A549 (cell line): ENCODE results near the gene FAM98C. TPM values are rescaled to one million over a fixed set of nuclear protein-coding genes. Genes with fewer than 3 reads are reported as not detected.

Experiments
- ATAC-seq, 2 experiments: fragments of 200-7000 bp in 1 of 2; fragments of >200 bp in 1 of 2; cut with Nextera tagmentation in 1 of 2; cut with Tn5 transposase in 1 of 2; 3 replicates each; pipeline versions ENCODE4 v1.8.0 to v1.9.1; 2018 to 2020; ENCODE audit warnings: mild to moderate bottlenecking in 1 of 2, moderate library complexity in 1 of 2
- CTCF ChIA-PET: fragments of 300-600 bp; sonication (Branson Sonifier 250); formaldehyde crosslinking; extraction: SDS; loops from one replicate; lab custom pipeline; 2021; ENCODE audit warnings: antibody characterized with exemption, inconsistent platforms; lab: Yijun Ruan, JAX
- POLR2A ChIA-PET: fragments of 350-600 bp; formaldehyde crosslinking; extraction: SDS; loops from one replicate; lab custom pipeline; 2021; ENCODE audit warnings: antibody characterized with exemption, inconsistent platforms; lab: Yijun Ruan, JAX
- DNase-seq, 2 experiments: peaks; one replicate each; pipeline versions ENCODE4 v3.0.0 to v3.0.0-alpha.2; 2011 to 2016; ENCODE audit warnings: low read depth in 1 of 2, low spot score in 1 of 2
- FAIRE-seq: peaks from 2 replicates; lab custom pipeline; 2011; peaks lifted over from hg19 to GRCh38; lab: Jason Lieb, UNC
- H3K27ac ChIP-seq, 2 experiments: fragments of >200 bp; sonication (Bioruptor Twin); formaldehyde crosslinking; 3 replicates each; pipeline ENCODE4 v1.5.1; 2016 to 2017
- H3K4me1 ChIP-seq: fragments of >200 bp; sonication (Bioruptor Twin); formaldehyde crosslinking; 3 replicates; pipeline ENCODE4 v1.6.1; 2016
- H3K4me2 ChIP-seq: fragments of >200 bp; sonication (Bioruptor Twin); formaldehyde crosslinking; 3 replicates; pipeline ENCODE4 v1.6.1; 2016
- H3K4me3 ChIP-seq: fragments of >200 bp; sonication (Bioruptor Twin); formaldehyde crosslinking; 3 replicates; pipeline ENCODE4 v1.5.1; 2016
- H3K9me3 ChIP-seq: fragments of >200 bp; sonication (Bioruptor Twin); formaldehyde crosslinking; 3 replicates; pipeline ENCODE4 v1.6.1; 2016
- CBX2 ChIP-seq: fragments of 200-600 bp; sonication (generic); IDR thresholded peaks from 2 replicates; pipeline ENCODE4 v1.6.1; 2016; ENCODE audit warnings: low read depth, mild to moderate bottlenecking, borderline replicate concordance
- CEBPB ChIP-seq, 2 experiments: fragments of >200 bp in 1 of 2; sonication (Bioruptor Twin) in 1 of 2; formaldehyde crosslinking in 1 of 2; IDR thresholded peaks; 2 replicates each; pipeline ENCODE4 v1.6.1; 2012 to 2016
- CHD4 ChIP-seq: fragments of 200-600 bp; sonication (generic); IDR thresholded peaks from 2 replicates; pipeline ENCODE4 v1.6.1; 2016; ENCODE audit warnings: antibody characterized with exemption, mild to moderate bottlenecking, borderline replicate concordance
- EHMT2 ChIP-seq: fragments of 200-600 bp; sonication (generic); IDR thresholded peaks from 2 replicates; pipeline ENCODE4 v1.6.1; 2016; ENCODE audit warnings: antibody characterized with exemption, low read depth, mild to moderate bottlenecking, moderate library complexity
- FOSB ChIP-seq: fragments of 250-450 bp; sonication (Bioruptor Pico); IDR thresholded peaks from 2 replicates; pipeline ENCODE4 v1.5.0; 2020; ENCODE audit warnings: mild to moderate bottlenecking, moderate library complexity
- FOSL2 ChIP-seq, 2 experiments: fragments of 450-650 bp in 1 of 2; fragments of >200 bp in 1 of 2; sonication (Bioruptor Twin) in 1 of 2; formaldehyde crosslinking; IDR thresholded peaks; 2 replicates each; pipeline versions ENCODE4 v1.5.0 to v1.6.1; 2016 to 2020; ENCODE audit warnings: mild to moderate bottlenecking in 1 of 2, moderate library complexity in 1 of 2
- HDAC2 ChIP-seq: fragments of 200-600 bp; sonication (generic); IDR thresholded peaks from 2 replicates; pipeline ENCODE4 v1.6.1; 2016
- HEYL ChIP-seq: fragments of 250-450 bp; sonication (Bioruptor Pico); IDR thresholded peaks from 2 replicates; pipeline ENCODE4 v1.8.0; 2021; ENCODE audit warnings: mild to moderate bottlenecking, moderate library complexity
- HOXB13 ChIP-seq: fragments of 250-450 bp; sonication (Bioruptor Pico); IDR thresholded peaks from 2 replicates; pipeline ENCODE4 v1.5.0; 2020; ENCODE audit warnings: low read depth, mild to moderate bottlenecking, moderate library complexity
- HOXB5 ChIP-seq: fragments of 250-450 bp; sonication (Bioruptor Pico); IDR thresholded peaks from 2 replicates; pipeline ENCODE4 v1.5.0; 2020; ENCODE audit warnings: mild to moderate bottlenecking, moderate library complexity
- JUN ChIP-seq, 2 experiments: fragments of >200 bp; sonication (Bioruptor Twin); formaldehyde crosslinking; IDR thresholded peaks; 2 replicates in 1 of 2; 3 replicates in 1 of 2; pipeline ENCODE4 v1.6.1; 2016 to 2017
- JUNB ChIP-seq: fragments of >200 bp; sonication (Bioruptor Twin); formaldehyde crosslinking; IDR thresholded peaks from 2 replicates; pipeline ENCODE4 v1.6.1; 2016
- KDM1A ChIP-seq: fragments of 200-600 bp; sonication (generic); IDR thresholded peaks from 2 replicates; pipeline ENCODE4 v1.6.1; 2016; ENCODE audit warnings: low read depth, mild to moderate bottlenecking
- MAFK ChIP-seq: fragments of 450-650 bp; IDR thresholded peaks from 2 replicates; pipeline ENCODE4 v1.6.1; 2014; ENCODE audit not compliant: partially characterized antibody
- NPAS2 ChIP-seq: fragments of 250-450 bp; sonication (Bioruptor Pico); IDR thresholded peaks from 2 replicates; pipeline ENCODE4 v1.8.0; 2022; ENCODE audit warnings: mild to moderate bottlenecking, moderate library complexity, borderline replicate concordance
- PHF8 ChIP-seq: fragments of 200-600 bp; sonication (generic); IDR thresholded peaks from 2 replicates; pipeline ENCODE4 v1.6.1; 2016; ENCODE audit warnings: low read depth, mild to moderate bottlenecking, antibody characterized with exemption, moderate library complexity, borderline replicate concordance
- POLR2A ChIP-seq: IDR thresholded peaks from 2 replicates; pipeline ENCODE4 v1.6.1; 2012; ENCODE audit warnings: mild to moderate bottlenecking, low read length
- POLR2AphosphoS2 ChIP-seq: conservative IDR thresholded peaks from 2 replicates; pipeline ENCODE4 v1.6.1; 2012; ENCODE audit warnings: low read length, improper control_type of control experiment, inconsistent platforms
- RAD21 ChIP-seq, 2 experiments: fragments of >200 bp in 1 of 2; sonication (Bioruptor Twin) in 1 of 2; formaldehyde crosslinking in 1 of 2; IDR thresholded peaks in 1 of 2; conservative IDR thresholded peaks in 1 of 2; 2 replicates in 1 of 2; 3 replicates in 1 of 2; pipeline ENCODE4 v1.6.1; 2012 to 2018; ENCODE audit warnings: inconsistent platforms in 1 of 2
- RARB ChIP-seq: fragments of 250-450 bp; sonication (Bioruptor Pico); IDR thresholded peaks from 2 replicates; pipeline ENCODE4 v1.8.0; 2021; ENCODE audit warnings: mild to moderate bottlenecking, moderate library complexity
- RCOR1 ChIP-seq: fragments of 150-350 bp; IDR thresholded peaks from 2 replicates; pipeline ENCODE4 v1.6.1; 2014; ENCODE audit warnings: antibody characterized with exemption, low read length, low read depth
- SMC3 ChIP-seq: fragments of >200 bp; sonication (Bioruptor Twin); formaldehyde crosslinking; IDR thresholded peaks from 3 replicates; pipeline ENCODE4 v1.6.1; 2018; ENCODE audit warnings: inconsistent platforms
- SREBF2 ChIP-seq: fragments of 450-650 bp; IDR thresholded peaks from 2 replicates; pipeline ENCODE4 v1.6.1; 2014; ENCODE audit warnings: mild to moderate bottlenecking, moderate library complexity
- TP53 ChIP-seq: fragments of 250-450 bp; sonication (Bioruptor Pico); IDR thresholded peaks from 2 replicates; pipeline ENCODE4 v1.5.0; 2021; ENCODE audit warnings: mild to moderate bottlenecking, moderate library complexity
- ZC3H11A ChIP-seq: fragments of 450-650 bp; IDR thresholded peaks from 2 replicates; pipeline ENCODE4 v1.6.1; 2014; ENCODE audit warnings: antibody characterized with exemption, mild to moderate bottlenecking
- ZFP36 ChIP-seq: fragments of 450-650 bp; IDR thresholded peaks from 2 replicates; pipeline ENCODE4 v1.6.1; 2014; ENCODE audit warnings: borderline replicate concordance; ENCODE audit not compliant: partially characterized antibody
- ZNF302 ChIP-seq: fragments of 250-450 bp; sonication (Bioruptor Pico); IDR thresholded peaks from 2 replicates; pipeline ENCODE4 v1.9.0; 2021; ENCODE audit warnings: inconsistent platforms, mild to moderate bottlenecking, moderate library complexity
- ZSCAN20 ChIP-seq: fragments of 250-450 bp; sonication (Bioruptor Pico); IDR thresholded peaks from 2 replicates; pipeline ENCODE4 v1.8.0; 2022; ENCODE audit warnings: mild to moderate bottlenecking, moderate library complexity
- WGBS: methylation state at CpG from one replicate; pipeline ENCODE4 v1.1.6; 2017; ENCODE audit errors: missing lambda C conversion rate; 5-methylcytosine and 5-hydroxymethylcytosine counted together
- polyA plus RNA-seq, 4 experiments: library from polyadenylated mRNA; depleted of rRNA in 3 of 4; stranded (reverse); fragments of >200 nt; fragmentation: RNase III in 1 of 4; extraction: RNeasy Plus Mini Kit Qiagen cat#74134 plus additional on column Dnase treatment in 1 of 4; gene quantifications; 2 replicates in 3 of 4; 3 replicates in 1 of 4; pipeline ENCODE4 v1.2.3, GENCODE V29; 2011 to 2017
- TF ChIP-seq, protein P1 (sequence below): fragments of >200 bp; sonication (Bioruptor Twin); formaldehyde crosslinking; IDR thresholded peaks from 2 replicates; pipeline ENCODE4 v1.6.1; 2016
- TF ChIP-seq, protein P2 (sequence below): fragments of >200 bp; sonication (Bioruptor Twin); formaldehyde crosslinking; IDR thresholded peaks from 3 replicates; pipeline ENCODE4 v1.6.1; 2016
- TF ChIP-seq, protein P3 (sequence below): IDR thresholded peaks from 2 replicates; pipeline ENCODE4 v1.6.1; 2012
- TF ChIP-seq, protein P4 (sequence below): fragments of 200-600 bp; sonication (generic); IDR thresholded peaks from 2 replicates; pipeline ENCODE4 v1.6.1; 2016; ENCODE audit warnings: antibody characterized with exemption, mild to moderate bottlenecking, moderate library complexity

Gene FAM98C
- polyA plus RNA-seq, 2 of the 4 experiments (the other 2 are of a cell fraction) = 12.8 to 20.4 TPM

DNA sequence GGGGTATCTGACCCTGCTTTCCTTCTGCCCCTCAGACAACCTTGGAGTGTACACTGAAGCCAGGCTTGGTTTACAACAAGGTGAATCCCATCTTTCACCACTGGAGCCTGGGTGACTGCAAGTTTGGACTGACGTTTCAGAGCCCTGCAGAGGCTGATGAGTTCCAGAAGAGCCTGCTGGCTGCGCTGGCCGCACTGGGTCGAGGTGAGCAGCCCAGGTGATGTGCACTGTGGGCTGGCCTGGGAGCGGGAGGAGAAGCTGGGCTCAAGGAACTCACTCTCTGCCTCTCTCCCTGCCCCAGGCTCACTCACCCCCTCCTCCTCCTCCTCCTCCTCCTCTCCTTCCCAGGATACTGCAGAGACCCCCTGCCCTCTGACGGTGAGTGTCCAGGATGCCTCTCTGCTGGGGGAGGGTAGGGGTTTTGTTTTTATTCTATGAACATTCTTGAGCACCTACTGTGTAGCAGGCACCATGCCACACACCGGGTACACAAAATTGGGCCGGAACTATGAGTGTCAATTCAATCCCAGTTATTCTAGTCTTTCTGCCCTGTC is 10.9 kb upstream of the FAM98C start:
- Histone ChIP-seq H3K4me3 (no peak overlapping the region), H3K9me3 (no peaks in the 10 kb centered on the region), H3K4me2 (peak overlapping the region; percentile 62)
- no peak for ATAC-seq
- CTCF ChIA-PET = interaction anchor here (0.8 to 12.4 kb wide), 5 partner anchors 8 to 148 kb away, joined by 4 to 254 read pairs (median 4); partner anchors contain the start of genes FAM98C and PSMD8
- TF ChIP-seq, protein P1, sequence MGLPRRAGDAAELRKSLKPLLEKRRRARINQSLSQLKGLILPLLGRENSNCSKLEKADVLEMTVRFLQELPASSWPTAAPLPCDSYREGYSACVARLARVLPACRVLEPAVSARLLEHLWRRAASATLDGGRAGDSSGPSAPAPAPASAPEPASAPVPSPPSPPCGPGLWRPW = no peak
- TF ChIP-seq NPAS2 (CRISPR knock-in tag) (no peak), FOSL2 (IDR thresholded peaks at IDR 0.05) (no peak), FOSL2 (CRISPR knock-in tag; IDR thresholded peaks at IDR 0.05) (no peak), PHF8 (no peak), CHD4 (no peak), HOXB13 (CRISPR knock-in tag) (no peak), ZFP36 (no peak), TP53 (CRISPR knock-in tag) (no peak), ZC3H11A (no peak), HEYL (CRISPR knock-in tag) (no peak), POLR2A (no peak), KDM1A (no peak), CEBPB (IDR thresholded peaks at IDR 0.05) (no peak), FOSB (CRISPR knock-in tag) (no peak)
- TF ChIP-seq, protein P2, sequence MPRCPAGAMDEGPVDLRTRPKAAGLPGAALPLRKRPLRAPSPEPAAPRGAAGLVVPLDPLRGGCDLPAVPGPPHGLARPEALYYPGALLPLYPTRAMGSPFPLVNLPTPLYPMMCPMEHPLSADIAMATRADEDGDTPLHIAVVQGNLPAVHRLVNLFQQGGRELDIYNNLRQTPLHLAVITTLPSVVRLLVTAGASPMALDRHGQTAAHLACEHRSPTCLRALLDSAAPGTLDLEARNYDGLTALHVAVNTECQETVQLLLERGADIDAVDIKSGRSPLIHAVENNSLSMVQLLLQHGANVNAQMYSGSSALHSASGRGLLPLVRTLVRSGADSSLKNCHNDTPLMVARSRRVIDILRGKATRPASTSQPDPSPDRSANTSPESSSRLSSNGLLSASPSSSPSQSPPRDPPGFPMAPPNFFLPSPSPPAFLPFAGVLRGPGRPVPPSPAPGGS = no peak
- TF ChIP-seq, all 56 proteins: peak for 0
- Histone ChIP-seq H3K4me1 (peaks cover 42% of the 10 kb centered on the region), H3K27ac (peak overlapping the region; percentile 26 to 74; a peak in 5 of 6 replicates)
- 80% methylated on average over 8 of the region's 8 CpGs for WGBS
- POLR2A ChIA-PET = no interaction called here
- DNase-seq (no peak), FAIRE-seq (no peak)

DNA sequence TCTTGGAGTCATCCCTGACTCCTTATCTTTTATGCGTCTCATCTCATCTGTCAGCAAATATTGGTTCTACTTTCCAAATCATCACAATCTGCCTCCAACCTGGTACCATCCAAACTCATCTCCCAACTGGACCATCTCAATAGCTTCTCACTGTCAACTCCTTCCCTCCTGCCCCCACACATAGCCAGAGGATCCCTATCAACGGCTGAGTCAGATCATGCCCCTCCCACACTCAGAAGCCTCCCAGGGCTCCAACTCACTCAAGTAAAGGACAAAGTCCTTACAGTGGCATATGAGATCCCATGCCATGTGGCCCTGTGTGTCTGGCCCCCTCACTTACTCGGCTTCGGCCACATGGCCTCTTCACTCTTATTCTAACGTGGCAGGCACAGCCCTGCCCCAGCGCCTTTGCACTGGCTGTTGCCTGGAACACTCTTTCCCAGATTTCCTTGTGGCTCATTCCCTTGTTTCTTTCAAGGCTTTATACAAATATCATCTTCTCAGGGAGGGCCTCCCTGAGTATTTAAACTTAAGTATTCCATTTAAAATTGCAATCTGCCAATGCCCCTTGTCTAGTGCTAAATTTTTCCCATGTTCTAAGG is 10.1 kb upstream of the FAM98C start:
- Histone ChIP-seq H3K4me3 (no peak overlapping the region), H3K4me2 (peak overlapping the region; percentile 62), H3K27ac (peak overlapping the region; percentile 61 to 74), H3K4me1 (peaks cover 36% of the 10 kb centered on the region), H3K9me3 (no peaks in the 10 kb centered on the region)
- DNase-seq = peak; percentile 66 to 79
- WGBS = 43% methylated on average over 6 of the region's 6 CpGs
- ChIA-PET POLR2A (interaction anchor here (1.8 kb wide), 1 partner anchor 19 kb away, joined by 6 read pairs; the partner anchor contains the start of gene PSMD8), CTCF (interaction anchor here (0.6 to 12.4 kb wide), 11 partner anchors 8 to 537 kb away, joined by 3 to 254 read pairs (median 4); partner anchors contain the start of genes FAM98C, MRPS12, PSMD8 and SARS2)
- peak; percentile 98 for FAIRE-seq
- peak; percentile 7 to 17; a peak in 3 of 6 replicates for ATAC-seq
- TF ChIP-seq EHMT2 = no peak
- no peak for TF ChIP-seq JUNB
- TF ChIP-seq HEYL (CRISPR knock-in tag) = no peak
- no peak for TF ChIP-seq POLR2AphosphoS2
- TF ChIP-seq RAD21 (conservative IDR thresholded peaks at IDR 0.05 in 1 of 2, IDR thresholded peaks at IDR 0.05 in 1 of 2) = no peak
- no peak for TF ChIP-seq SMC3
- TF ChIP-seq SREBF2 = no peak
- TF ChIP-seq FOSB (CRISPR knock-in tag) = no peak
- no peak for TF ChIP-seq ZSCAN20 (CRISPR knock-in tag)
- TF ChIP-seq CBX2 = no peak
- no peak for TF ChIP-seq ZNF302 (CRISPR knock-in tag)
- no peak for TF ChIP-seq FOSL2 (IDR thresholded peaks at IDR 0.05)
- 0 out of 2 replicates have a peak, but pooled peaks have one; percentile 4 for TF ChIP-seq FOSL2 (CRISPR knock-in tag; IDR thresholded peaks at IDR 0.05)
- TF ChIP-seq, protein P3, sequence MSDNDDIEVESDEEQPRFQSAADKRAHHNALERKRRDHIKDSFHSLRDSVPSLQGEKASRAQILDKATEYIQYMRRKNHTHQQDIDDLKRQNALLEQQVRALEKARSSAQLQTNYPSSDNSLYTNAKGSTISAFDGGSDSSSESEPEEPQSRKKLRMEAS = peak; percentile 79
- TF ChIP-seq ZFP36 = no peak
- TF ChIP-seq RCOR1 = no peak
- no peak for TF ChIP-seq HOXB13 (CRISPR knock-in tag)
- TF ChIP-seq HOXB5 (CRISPR knock-in tag) = 0 out of 2 replicates have a peak, but pooled peaks have one; percentile 32
- no peak for TF ChIP-seq HDAC2
- TF ChIP-seq, protein P4, sequence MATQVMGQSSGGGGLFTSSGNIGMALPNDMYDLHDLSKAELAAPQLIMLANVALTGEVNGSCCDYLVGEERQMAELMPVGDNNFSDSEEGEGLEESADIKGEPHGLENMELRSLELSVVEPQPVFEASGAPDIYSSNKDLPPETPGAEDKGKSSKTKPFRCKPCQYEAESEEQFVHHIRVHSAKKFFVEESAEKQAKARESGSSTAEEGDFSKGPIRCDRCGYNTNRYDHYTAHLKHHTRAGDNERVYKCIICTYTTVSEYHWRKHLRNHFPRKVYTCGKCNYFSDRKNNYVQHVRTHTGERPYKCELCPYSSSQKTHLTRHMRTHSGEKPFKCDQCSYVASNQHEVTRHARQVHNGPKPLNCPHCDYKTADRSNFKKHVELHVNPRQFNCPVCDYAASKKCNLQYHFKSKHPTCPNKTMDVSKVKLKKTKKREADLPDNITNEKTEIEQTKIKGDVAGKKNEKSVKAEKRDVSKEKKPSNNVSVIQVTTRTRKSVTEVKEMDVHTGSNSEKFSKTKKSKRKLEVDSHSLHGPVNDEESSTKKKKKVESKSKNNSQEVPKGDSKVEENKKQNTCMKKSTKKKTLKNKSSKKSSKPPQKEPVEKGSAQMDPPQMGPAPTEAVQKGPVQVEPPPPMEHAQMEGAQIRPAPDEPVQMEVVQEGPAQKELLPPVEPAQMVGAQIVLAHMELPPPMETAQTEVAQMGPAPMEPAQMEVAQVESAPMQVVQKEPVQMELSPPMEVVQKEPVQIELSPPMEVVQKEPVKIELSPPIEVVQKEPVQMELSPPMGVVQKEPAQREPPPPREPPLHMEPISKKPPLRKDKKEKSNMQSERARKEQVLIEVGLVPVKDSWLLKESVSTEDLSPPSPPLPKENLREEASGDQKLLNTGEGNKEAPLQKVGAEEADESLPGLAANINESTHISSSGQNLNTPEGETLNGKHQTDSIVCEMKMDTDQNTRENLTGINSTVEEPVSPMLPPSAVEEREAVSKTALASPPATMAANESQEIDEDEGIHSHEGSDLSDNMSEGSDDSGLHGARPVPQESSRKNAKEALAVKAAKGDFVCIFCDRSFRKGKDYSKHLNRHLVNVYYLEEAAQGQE = no peak
- TF ChIP-seq POLR2A = no peak
- TF ChIP-seq MAFK = peak; percentile 28
- TF ChIP-seq PHF8 = no peak
- TF ChIP-seq JUN (IDR thresholded peaks at IDR 0.05) = no peak
- no peak for TF ChIP-seq RARB (CRISPR knock-in tag)
